NCI-H748 (cell line): ENCODE data around the gene TCF7.
A peak's percentile ranks its signal among the peaks of the same experiment; 100 is the strongest.

Experiments
- DNase-seq: peaks from one replicate; lab custom pipeline; 2025; ENCODE audit not compliant: unreplicated experiment; lab: John Stamatoyannopoulos, UW

Gene TCF7

DNA sequence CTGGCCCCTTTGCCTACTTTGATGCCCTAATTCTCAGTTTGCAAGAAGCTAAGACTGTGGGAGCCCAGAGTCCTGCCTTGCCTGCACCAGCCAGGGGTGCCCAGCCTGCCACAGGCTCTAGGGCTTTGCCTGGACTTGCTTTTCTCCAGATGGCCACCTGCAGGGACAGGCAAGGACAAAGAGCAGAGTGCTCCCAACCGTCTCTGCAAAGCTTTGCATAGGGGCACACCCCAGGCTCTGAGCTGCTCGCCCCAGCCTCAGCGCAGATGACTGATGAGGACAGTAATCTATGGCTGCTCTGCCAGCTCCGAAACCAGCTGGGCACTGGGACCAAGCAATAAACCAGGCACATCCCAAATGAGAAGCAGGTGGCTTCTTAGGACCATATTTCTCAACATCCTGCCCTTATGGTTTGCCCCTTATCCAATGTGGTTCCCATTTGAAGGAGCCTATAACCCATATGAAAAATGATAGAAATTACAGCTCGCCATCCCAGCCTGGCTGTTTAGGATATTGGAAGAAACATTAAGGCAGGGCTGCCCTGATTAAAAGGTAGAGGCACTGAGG lies 25.4 kb upstream of the TCF7 start:
- DNase-seq: no peak

DNA sequence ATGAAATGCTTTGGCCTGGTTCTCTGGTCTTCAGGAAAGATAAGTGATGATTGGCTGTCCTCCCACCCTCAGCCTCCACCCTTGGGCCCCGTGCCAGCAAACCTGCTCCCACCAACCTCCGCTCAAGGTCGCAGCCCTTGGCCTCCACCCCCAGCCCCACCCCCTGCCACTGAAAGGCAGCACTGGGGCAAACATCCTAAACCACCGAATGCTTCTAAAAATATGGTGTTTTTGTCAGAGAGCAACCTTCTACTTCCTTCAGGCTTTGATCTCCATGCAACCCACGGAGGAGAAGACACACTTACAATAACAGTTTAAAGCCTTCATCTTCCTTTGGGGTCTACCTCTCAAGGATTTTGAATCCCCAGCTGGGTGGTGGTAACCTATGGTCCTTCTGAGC lies 24.0 kb upstream of the TCF7 start:
- DNase-seq: no peak

GRCh38 chr5:134091626-134092121 lies 22.8 kb upstream of the TCF7 start:
- no peak for DNase-seq

- DNase-seq: no peak
Measured at GRCh38 chr5:134092875-134093274, 21.6 kb upstream of the TCF7 start.

DNA sequence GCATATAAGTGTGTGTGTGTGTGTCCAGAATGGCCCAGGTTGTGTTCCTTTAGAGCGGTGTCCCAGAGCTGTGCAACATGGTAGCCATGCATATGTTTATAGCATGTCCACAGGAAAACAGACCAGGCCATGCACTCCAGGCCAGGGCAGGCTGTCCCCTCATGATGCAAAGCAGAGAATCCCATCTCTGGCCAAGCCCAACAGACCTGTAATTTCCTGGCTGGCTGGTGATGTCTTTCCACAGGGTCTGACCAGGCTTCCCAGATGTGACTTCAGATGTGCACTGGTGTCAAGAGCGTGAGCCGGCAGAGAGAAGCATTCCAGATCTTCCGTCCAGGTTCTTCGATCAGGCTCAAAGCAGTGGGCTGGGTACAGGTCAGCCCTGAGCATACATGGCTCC lies 21.1 kb upstream of the TCF7 start:
- no peak for DNase-seq

- DNase-seq: no peak
Measured at GRCh38 chr5:134095293-134095692, 19.2 kb upstream of the TCF7 start.

GRCh38 chr5:134095887-134096589 lies 18.4 kb upstream of the TCF7 start:
- no peak for DNase-seq

DNA sequence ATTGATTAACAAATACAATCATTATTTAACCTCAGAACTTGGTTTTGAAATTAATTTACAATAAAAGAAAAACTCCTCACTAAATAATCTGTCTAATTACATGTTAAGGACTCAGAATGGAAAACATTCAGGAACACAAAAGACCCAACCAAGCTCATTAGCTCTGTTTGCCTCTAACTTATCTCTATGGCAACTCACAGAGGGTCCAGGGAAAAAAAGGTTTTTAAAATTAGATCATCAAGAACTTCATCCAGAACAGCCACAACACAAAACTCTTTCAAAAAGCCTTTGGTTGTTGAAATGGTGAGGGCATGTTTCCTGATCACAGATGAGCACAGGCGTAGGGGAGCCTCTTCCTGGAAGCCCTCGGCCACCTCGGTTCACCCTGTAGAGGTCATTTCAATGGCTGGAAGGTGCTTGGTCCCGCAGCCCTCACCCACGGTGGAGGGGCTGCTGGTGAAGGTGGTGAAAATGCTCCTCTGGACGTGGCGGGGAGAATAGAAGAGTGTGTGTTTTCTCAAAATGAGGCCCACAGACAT lies 17.2 kb upstream of the TCF7 start:
- DNase-seq: peak; percentile 21

DNA sequence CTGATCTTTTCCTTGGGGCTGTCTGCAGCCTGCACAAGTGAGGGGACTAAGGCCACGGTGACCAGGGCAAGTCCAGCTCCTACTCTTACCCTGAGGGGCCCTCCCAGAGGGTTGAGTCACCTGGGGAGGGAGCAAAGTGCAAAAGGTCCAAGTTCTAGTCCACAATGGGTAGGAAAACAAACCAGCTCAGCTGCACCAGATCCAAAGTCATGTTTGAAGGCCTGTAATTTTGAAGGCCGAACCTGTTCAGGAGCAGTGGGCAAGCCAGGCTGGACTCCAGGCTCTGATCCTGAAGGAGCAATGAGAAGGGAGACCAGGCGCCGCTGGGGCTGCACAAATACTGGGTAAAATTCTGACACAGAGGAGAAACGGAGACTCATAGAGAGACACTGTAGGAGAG lies 15.8 kb upstream of the TCF7 start:
- DNase-seq: no peak

DNA sequence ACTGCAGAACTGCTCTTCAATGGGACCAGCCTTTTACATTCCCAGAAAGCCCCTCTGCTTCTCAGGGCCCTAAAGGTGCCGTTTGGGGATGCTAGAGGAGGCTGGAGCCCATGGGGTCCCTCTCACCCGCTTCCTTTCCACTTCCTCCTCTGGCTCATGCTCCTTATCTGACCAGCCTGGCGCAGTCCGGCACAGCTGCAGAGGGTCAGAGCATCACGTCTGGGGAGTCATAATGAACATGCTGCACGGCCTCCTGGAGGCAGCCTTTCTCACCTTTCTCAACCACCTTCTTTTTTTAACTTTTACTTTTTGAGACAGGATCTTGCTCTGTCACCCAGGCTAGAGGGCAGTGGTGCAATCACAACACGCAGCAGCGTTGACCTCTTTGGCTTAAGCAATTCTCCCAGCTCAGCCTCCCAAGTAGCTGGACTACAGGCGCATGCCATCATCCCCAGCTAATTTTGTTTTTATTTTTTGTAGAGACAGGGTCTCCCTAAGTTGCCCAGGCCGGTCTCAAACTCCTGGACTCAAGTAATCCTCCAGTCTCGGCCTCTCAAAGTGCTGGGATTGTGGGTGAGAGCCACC lies 15.1 kb upstream of the TCF7 start:
- DNase-seq: no peak

DNA sequence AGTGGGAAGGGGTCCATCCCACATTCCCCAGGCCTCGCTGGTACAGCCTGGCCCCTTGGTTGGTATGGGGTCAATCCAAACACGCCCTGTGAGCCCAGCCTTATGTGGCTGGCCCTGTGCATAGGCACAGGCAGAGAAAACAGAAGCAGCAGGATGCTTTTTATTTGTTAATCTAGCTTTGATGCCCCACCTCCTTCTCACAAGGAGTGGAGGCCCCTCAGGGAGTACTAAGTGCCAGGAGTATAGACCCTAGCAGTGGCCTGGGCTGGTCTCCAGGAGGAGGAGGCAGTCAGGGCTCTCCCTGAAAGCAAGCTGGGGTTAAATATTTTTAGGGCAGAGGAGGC lies 14.6 kb upstream of the TCF7 start:
- no peak for DNase-seq

GRCh38 chr5:134100283-134101091 lies 14.0 kb upstream of the TCF7 start:
- no peak for DNase-seq

GRCh38 chr5:134101686-134102439 lies 12.6 kb upstream of the TCF7 start:
- DNase-seq: peak; percentile 38

DNA sequence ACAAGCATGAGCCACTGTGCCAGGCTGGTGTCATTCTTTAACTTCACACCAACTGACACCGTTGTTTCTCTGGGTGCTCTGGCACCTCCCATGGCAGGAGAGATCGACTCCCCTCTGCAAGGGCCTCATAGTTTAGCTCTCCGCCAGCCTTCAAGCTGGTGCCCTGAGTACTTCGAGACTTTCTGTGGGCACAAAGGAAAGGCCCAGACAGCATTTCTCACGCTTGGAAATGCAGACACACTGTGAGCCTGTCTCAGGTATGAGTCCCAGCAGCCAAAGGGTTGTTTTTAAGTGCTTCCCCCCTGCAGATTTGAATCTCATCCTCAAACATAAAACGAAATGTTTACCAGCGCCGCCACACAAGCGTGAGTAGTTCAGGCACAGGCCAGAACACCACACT lies 11.1 kb upstream of the TCF7 start:
- no peak for DNase-seq

- no peak for DNase-seq
Measured at GRCh38 chr5:134103998-134104654, 10.4 kb upstream of the TCF7 start.

- no peak for DNase-seq
Measured at GRCh38 chr5:134106991-134107701, 7.3 kb upstream of the TCF7 start.

- no peak for DNase-seq
Measured at GRCh38 chr5:134107779-134108178, 6.7 kb upstream of the TCF7 start.

GRCh38 chr5:134110382-134110781 lies 4.1 kb upstream of the TCF7 start:
- DNase-seq: no peak

DNA sequence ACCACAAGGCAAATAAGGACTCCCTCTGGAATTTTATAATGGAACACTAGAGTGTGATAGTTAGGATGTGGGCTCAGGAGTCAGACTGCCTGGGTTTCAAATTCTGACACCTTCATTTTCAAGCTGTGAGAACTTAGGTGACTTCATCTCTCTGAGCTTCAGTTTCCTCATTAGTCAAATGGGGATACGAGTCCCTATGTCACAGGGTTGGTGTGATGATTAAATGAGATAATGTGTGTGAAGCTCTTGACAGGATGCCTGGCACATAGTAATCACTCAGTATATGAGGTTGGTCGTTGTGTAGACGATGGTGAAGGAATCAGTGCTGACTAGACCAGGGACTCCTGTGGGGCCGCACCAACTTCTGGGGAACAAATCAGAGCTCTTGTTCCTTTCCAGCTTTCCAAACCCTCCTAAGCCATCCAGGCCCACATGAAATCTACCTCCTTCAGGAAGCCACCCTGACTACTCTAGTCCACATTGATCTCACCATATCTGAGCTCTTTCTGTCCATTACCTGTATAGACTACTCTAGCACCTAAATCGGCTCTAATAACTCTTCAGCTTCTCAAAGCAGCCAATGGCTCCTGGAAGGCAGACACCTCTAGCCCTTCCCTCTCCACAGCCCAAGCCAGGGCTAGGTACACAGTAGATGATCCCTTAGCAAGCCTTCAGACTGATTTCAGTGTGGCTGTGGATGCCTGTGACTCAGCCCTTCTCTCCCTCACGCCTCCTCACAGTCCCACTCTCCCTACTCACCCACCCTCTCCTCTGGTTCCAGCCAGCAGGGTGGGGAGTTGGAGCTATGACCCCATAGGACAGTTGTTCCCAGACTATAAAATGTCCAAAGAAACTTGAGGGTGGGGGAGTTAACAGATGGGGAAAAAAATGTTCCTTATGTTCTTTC lies 2.5 kb upstream of the TCF7 start:
- DNase-seq: no peak
